ENCODE measurements around the gene AMER3.

AMER3 gene

GRCh38 chr2:130756053-130756873, 923 bp downstream of the AMER3 start:
- no peak for DNase-seq (ENCODE audit: low read depth)

GRCh38 chr2:130756874-130757668, 1.7 kb downstream of the AMER3 start:
- no peak for DNase-seq (ENCODE audit: low read depth)

GRCh38 chr2:130759906-130760753, 4.8 kb downstream of the AMER3 start:
- DNase-seq (ENCODE audit: low read depth) = no peak

GRCh38 chr2:130760754-130761751, 5.7 kb downstream of the AMER3 start:
- no peak for DNase-seq (ENCODE audit: low read depth)

GRCh38 chr2:130762031-130762909, 6.9 kb downstream of the AMER3 start:
- no peak for DNase-seq (ENCODE audit: low read depth)

- DNase-seq (ENCODE audit: low read depth) = no peak
Observed at GRCh38 chr2:130762910-130763385, 7.6 kb downstream of the AMER3 start.

GRCh38 chr2:130763405-130763804, 8.1 kb downstream of the AMER3 start:
- no peak for DNase-seq (ENCODE audit: low read depth)

- no peak for DNase-seq (ENCODE audit: low read depth)
Observed at GRCh38 chr2:130764035-130764820, 8.9 kb downstream of the AMER3 start.

GRCh38 chr2:130764821-130765115, 9.4 kb downstream of the AMER3 start:
- no peak for DNase-seq (ENCODE audit: low read depth)

GRCh38 chr2:130765464-130765863, 10.1 kb downstream of the AMER3 start:
- DNase-seq (ENCODE audit: low read depth) = no peak

GRCh38 chr2:130766037-130766436, 10.7 kb downstream of the AMER3 start:
- no peak for DNase-seq (ENCODE audit: low read depth)

GRCh38 chr2:130766711-130767407, 11.5 kb downstream of the AMER3 start:
- no peak for DNase-seq (ENCODE audit: low read depth)

GRCh38 chr2:130767408-130767775, 12.1 kb downstream of the AMER3 start:
- DNase-seq (ENCODE audit: low read depth) = no peak

GRCh38 chr2:130768191-130768855, 13.0 kb downstream of the AMER3 start:
- no peak for DNase-seq (ENCODE audit: low read depth)

GRCh38 chr2:130769343-130769907, 14.1 kb downstream of the AMER3 start:
- no peak for DNase-seq (ENCODE audit: low read depth)

- no peak for DNase-seq (ENCODE audit: low read depth)
Observed at GRCh38 chr2:130776550-130776949, 21.2 kb downstream of the AMER3 start.

- no peak for DNase-seq (ENCODE audit: low read depth)
Observed at GRCh38 chr2:130778781-130779180, 23.4 kb downstream of the AMER3 start.

All from non-pigmented ciliary epithelial cell (primary cell).